Kidney glomerular epithelial cell (primary cell): ENCODE results near the gene SORCS2.

Source experiments
- DNase-seq: peaks from one replicate; lab custom pipeline; 2025; lab: John Stamatoyannopoulos, UW

SORCS2 gene

GRCh38 chr4:7326306-7326692 is 134.0 kb downstream of the SORCS2 start:
- DNase-seq: no peak

GRCh38 chr4:7326693-7327340 is 134.5 kb downstream of the SORCS2 start:
- DNase-seq: no peak

GRCh38 chr4:7327341-7327885 is 135.1 kb downstream of the SORCS2 start:
- DNase-seq: no peak

GRCh38 chr4:7328162-7328912 is 136.0 kb downstream of the SORCS2 start:
- no peak for DNase-seq

- DNase-seq: peak; percentile 16
Observed at GRCh38 chr4:7328913-7329638, 136.7 kb downstream of the SORCS2 start.

- no peak for DNase-seq
Observed at GRCh38 chr4:7330031-7330596, 137.8 kb downstream of the SORCS2 start.

- DNase-seq: no peak
Observed at GRCh38 chr4:7330811-7331681, 138.7 kb downstream of the SORCS2 start.

- no peak for DNase-seq
Observed at GRCh38 chr4:7331682-7332000, 139.3 kb downstream of the SORCS2 start.

GRCh38 chr4:7332216-7333023 is 140.1 kb downstream of the SORCS2 start:
- peak; percentile 44 for DNase-seq

GRCh38 chr4:7333024-7333780 is 140.9 kb downstream of the SORCS2 start:
- DNase-seq: no peak

GRCh38 chr4:7333801-7334421 is 141.6 kb downstream of the SORCS2 start:
- DNase-seq: no peak

GRCh38 chr4:7334521-7335275 is 142.4 kb downstream of the SORCS2 start:
- no peak for DNase-seq

- DNase-seq: peak; percentile 1
Observed at GRCh38 chr4:7335344-7336066, 143.2 kb downstream of the SORCS2 start.

- no peak for DNase-seq
Observed at GRCh38 chr4:7336067-7336569, 143.8 kb downstream of the SORCS2 start.

GRCh38 chr4:7336732-7337131 is 144.4 kb downstream of the SORCS2 start:
- DNase-seq: no peak

- DNase-seq: no peak
Observed at GRCh38 chr4:7337196-7338058, 145.1 kb downstream of the SORCS2 start.

- no peak for DNase-seq
Observed at GRCh38 chr4:7338059-7338452, 145.7 kb downstream of the SORCS2 start.
